Trophoblast cell (in vitro differentiated cells and primary cell): ENCODE results near the gene SBF2.
A peak's percentile ranks its signal among the peaks of the same experiment; 100 is the strongest.
"Not testable (repeated sequence)": the region's sequence is repeated elsewhere in the genome, so short reads cannot be mapped to it uniquely, and the experiment has no call there.

Experiments used
- DNase-seq, 2 donors: peaks; one replicate each; pipeline ENCODE4 v3.0.0-alpha.2; 2016
- H2AFZ ChIP-seq: 2 replicates; pipeline ENCODE4 v1.6.1; 2013; ENCODE audit warnings: low read length, moderate library complexity, mild to moderate bottlenecking; ENCODE audit not compliant: insufficient read depth, poor library complexity
- H2AK5ac ChIP-seq: 2 replicates; pipeline ENCODE4 v1.6.1; 2013; ENCODE audit warnings: mild to moderate bottlenecking, low read length
- H2BK120ac ChIP-seq: 2 replicates; pipeline ENCODE4 v1.6.1; 2013; ENCODE audit warnings: low read length, mild to moderate bottlenecking, moderate library complexity; ENCODE audit not compliant: insufficient read depth, poor library complexity
- H2BK12ac ChIP-seq: 2 replicates; pipeline ENCODE4 v1.6.1; 2013; ENCODE audit warnings: mild to moderate bottlenecking, low read length, moderate library complexity
- H2BK5ac ChIP-seq: 2 replicates; pipeline ENCODE4 v1.6.1; 2013; ENCODE audit warnings: low read length, low read depth, moderate library complexity, mild to moderate bottlenecking; ENCODE audit not compliant: poor library complexity
- H3K14ac ChIP-seq: 2 replicates; pipeline ENCODE4 v1.6.1; 2013; ENCODE audit warnings: mild to moderate bottlenecking, low read length
- H3K18ac ChIP-seq: 2 replicates; pipeline ENCODE4 v1.6.1; 2013; ENCODE audit warnings: mild to moderate bottlenecking, low read length
- H3K23ac ChIP-seq: 2 replicates; pipeline ENCODE4 v1.6.1; 2013; ENCODE audit warnings: low read length
- H3K27ac ChIP-seq: 2 replicates; pipeline ENCODE4 v1.5.1; 2013; ENCODE audit warnings: low read depth, mild to moderate bottlenecking, inconsistent platforms, low read length, moderate library complexity
- H3K27me3 ChIP-seq: 2 replicates; pipeline ENCODE4 v1.6.1; 2013; ENCODE audit warnings: inconsistent platforms, mild to moderate bottlenecking, low read length, moderate library complexity; ENCODE audit not compliant: insufficient read depth
- H3K36me3 ChIP-seq, 2 experiments: 1 replicate in 1 of 2; 2 replicates in 1 of 2; pipeline ENCODE4 v1.6.1; 2013; ENCODE audit warnings: low read length in 2 of 2, mild to moderate bottlenecking in 2 of 2, moderate library complexity in 1 of 2; ENCODE audit not compliant: insufficient read depth in 2 of 2, control insufficient read depth in 1 of 2
- H3K4ac ChIP-seq: 2 replicates; pipeline ENCODE4 v1.6.1; 2013; ENCODE audit warnings: low read depth, mild to moderate bottlenecking, low read length, moderate library complexity
- H3K4me1 ChIP-seq, 2 experiments: 1 replicate in 1 of 2; 2 replicates in 1 of 2; pipeline ENCODE4 v1.6.1; 2013; ENCODE audit warnings: low read length in 2 of 2, mild to moderate bottlenecking in 2 of 2, moderate library complexity in 1 of 2; ENCODE audit not compliant: insufficient read depth in 2 of 2, control insufficient read depth in 1 of 2
- H3K4me2 ChIP-seq: 2 replicates; pipeline ENCODE4 v1.6.1; 2013; ENCODE audit warnings: inconsistent platforms, mild to moderate bottlenecking, low read length, moderate library complexity
- H3K4me3 ChIP-seq: 2 replicates; pipeline ENCODE4 v1.5.1; 2013; ENCODE audit warnings: mild to moderate bottlenecking, low read depth, low read length, inconsistent platforms
- H3K79me1 ChIP-seq: one replicate; pipeline ENCODE4 v1.6.1; 2013; ENCODE audit warnings: low read length
- H3K79me2 ChIP-seq: 2 replicates; pipeline ENCODE4 v1.6.1; 2013; ENCODE audit warnings: low read length, mild to moderate bottlenecking; ENCODE audit not compliant: control insufficient read depth, insufficient read depth, poor library complexity
- H3K9ac ChIP-seq: 2 replicates; pipeline ENCODE4 v1.6.1; 2013; ENCODE audit warnings: mild to moderate bottlenecking, low read length
- H3K9me3 ChIP-seq: 2 replicates; pipeline ENCODE4 v1.6.1; 2013; ENCODE audit warnings: low read depth, mild to moderate bottlenecking, control low read depth, inconsistent platforms, low read length; ENCODE audit not compliant: insufficient read depth
- H4K12ac ChIP-seq: 2 replicates; pipeline ENCODE4 v1.6.1; 2013; ENCODE audit warnings: low read depth, mild to moderate bottlenecking, low read length, moderate library complexity
- H4K8ac ChIP-seq: 2 replicates; pipeline ENCODE4 v1.6.1; 2013; ENCODE audit warnings: low read depth, mild to moderate bottlenecking, low read length, moderate library complexity
- H4K91ac ChIP-seq: one replicate; pipeline ENCODE4 v1.6.1; 2013; ENCODE audit warnings: low read depth, mild to moderate bottlenecking, low read length, moderate library complexity
- WGBS: extraction: QIAGEN DNeasy Blood & Tissue Kit; methylation state at CpG from one replicate; pipeline ENCODE4 v1.1.7; 2013; ENCODE audit warnings: missing lambda C conversion rate; ENCODE audit not compliant: insufficient read length, insufficient coverage; ENCODE audit errors: extremely low coverage; 5-methylcytosine and 5-hydroxymethylcytosine counted together

The SBF2 gene

DNA sequence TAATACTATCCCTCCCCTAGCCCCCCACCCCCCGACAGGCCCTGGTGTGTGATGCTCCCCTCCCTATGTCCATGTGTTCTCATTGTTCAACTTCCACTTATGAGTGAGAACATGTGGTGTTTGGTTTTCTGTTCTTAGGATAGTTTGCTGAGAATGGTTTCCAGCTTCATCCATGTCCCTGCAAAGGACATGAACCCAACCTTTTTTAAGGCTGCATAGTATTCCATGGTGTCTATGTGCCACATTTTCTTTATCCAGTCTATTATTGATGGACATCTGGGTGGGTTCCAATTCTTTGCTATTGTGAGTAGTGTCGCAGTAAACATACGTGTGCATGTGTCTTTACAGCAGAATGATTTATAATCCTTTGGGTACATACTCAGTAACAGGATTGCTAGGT lies 29.3 kb downstream of the SBF2 start:
- H4K12ac ChIP-seq, H3K4me1 ChIP-seq, H2BK12ac ChIP-seq, H3K9ac ChIP-seq, H2BK5ac ChIP-seq, DNase-seq, H3K4me3 ChIP-seq, H3K4me2 ChIP-seq, H3K79me1 ChIP-seq, H3K9me3 ChIP-seq, H3K36me3 ChIP-seq, H4K8ac ChIP-seq, H3K23ac ChIP-seq, H3K27ac ChIP-seq, H3K14ac ChIP-seq, H3K27me3 ChIP-seq, H4K91ac ChIP-seq, H2AFZ ChIP-seq, H2BK120ac ChIP-seq, H3K18ac ChIP-seq, H3K79me2 ChIP-seq, H3K4ac ChIP-seq, H2AK5ac ChIP-seq: not testable (repeated sequence)
- WGBS = no CpG with 5 or more reads among the region's 3 CpGs

GRCh38 chr11:10263929-10264328 lies 30.1 kb downstream of the SBF2 start:
- Histone ChIP-seq H3K4me2 (no peak overlapping the region), H3K14ac (no peak overlapping the region), H3K36me3 (no peaks in the 10 kb centered on the region), H3K4me3 (no peak overlapping the region), H4K91ac (no peak overlapping the region), H3K23ac (no peak overlapping the region), H2BK5ac (no peak overlapping the region), H3K18ac (no peak overlapping the region), H2AFZ (no peak overlapping the region), H3K9ac (no peak overlapping the region), H3K4ac (no peak overlapping the region), H3K27ac (no peak overlapping the region), H2AK5ac (no peak overlapping the region), H4K8ac (no peak overlapping the region), H3K4me1 (no peaks in the 10 kb centered on the region), H4K12ac (no peak overlapping the region), H2BK12ac (no peak overlapping the region), H3K79me2 (no peaks in the 10 kb centered on the region), H3K27me3 (no peaks in the 10 kb centered on the region), H3K9me3 (no peaks in the 10 kb centered on the region), H2BK120ac (no peak overlapping the region), H3K79me1 (no peaks in the 10 kb centered on the region)
- peak in 1 of 2 donors; percentile 57 for DNase-seq

DNA sequence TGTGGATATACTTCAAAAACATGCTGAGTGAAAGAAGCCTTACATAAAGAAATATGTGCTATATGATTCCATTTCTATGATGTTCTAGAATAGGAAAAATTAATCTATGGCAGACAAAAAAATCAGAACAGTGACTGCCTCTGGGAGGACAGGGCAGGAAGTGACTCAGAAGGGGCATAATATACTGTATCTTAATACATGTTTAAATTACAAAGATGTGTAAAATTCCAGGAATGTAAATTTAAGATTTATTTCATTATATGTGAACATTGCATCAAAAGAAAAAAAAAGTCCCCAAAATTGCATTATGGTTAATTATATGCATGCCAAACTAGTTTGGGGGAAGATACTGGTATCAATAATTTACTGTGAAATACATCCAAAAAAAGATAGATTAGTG lies 32.2 kb downstream of the SBF2 start:
- Histone ChIP-seq H4K91ac (no peak overlapping the region), H3K79me1 (no peaks in the 10 kb centered on the region), H2AK5ac (no peak overlapping the region), H4K12ac (no peak overlapping the region), H3K18ac (no peak overlapping the region), H3K27me3 (no peaks in the 10 kb centered on the region), H3K9ac (no peak overlapping the region), H3K36me3 (no peaks in the 10 kb centered on the region), H3K27ac (no peak overlapping the region), H3K23ac (no peak overlapping the region), H3K14ac (no peak overlapping the region), H3K4ac (no peak overlapping the region), H2BK5ac (no peak overlapping the region), H2AFZ (no peak overlapping the region), H3K79me2 (no peaks in the 10 kb centered on the region), H3K4me1 (no peaks in the 10 kb centered on the region), H3K4me3 (no peak overlapping the region), H3K4me2 (no peak overlapping the region), H4K8ac (no peak overlapping the region), H2BK12ac (no peak overlapping the region), H2BK120ac (no peak overlapping the region), H3K9me3 (no peaks in the 10 kb centered on the region)
- DNase-seq = no peak

- Histone ChIP-seq H3K4me2 (no peak overlapping the region), H4K91ac (no peak overlapping the region), H3K4me3 (no peak overlapping the region), H3K27me3 (no peaks in the 10 kb centered on the region), H3K23ac (no peak overlapping the region), H2BK5ac (no peak overlapping the region), H4K12ac (no peak overlapping the region), H3K4me1 (no peaks in the 10 kb centered on the region), H4K8ac (no peak overlapping the region), H2AFZ (no peak overlapping the region), H3K79me2 (no peaks in the 10 kb centered on the region), H2AK5ac (no peak overlapping the region), H3K9me3 (no peaks in the 10 kb centered on the region), H3K27ac (no peak overlapping the region), H3K4ac (no peak overlapping the region), H3K79me1 (no peaks in the 10 kb centered on the region), H3K36me3 (no peaks in the 10 kb centered on the region), H3K18ac (no peak overlapping the region), H3K9ac (no peak overlapping the region), H2BK12ac (no peak overlapping the region), H3K14ac (no peak overlapping the region), H2BK120ac (no peak overlapping the region)
- WGBS = no CpG with 5 or more reads among the region's 4 CpGs
- no peak for DNase-seq
Measured at GRCh38 chr11:10257478-10257877, 36.5 kb downstream of the SBF2 start.
